Left ventricle myocardium inferior (tissue), 1 donor: Measurements from ENCODE around the gene NR2F1-AS1. TPM values are rescaled to one million over a fixed set of nuclear protein-coding genes. Genes with fewer than 3 reads are reported as not detected.

ENCODE experiments used
- DNase-seq: peaks from one replicate; pipeline ENCODE4 v3.0.0-alpha.2; 2020
- H3K27ac ChIP-seq: fragments of 200-600 bp; replicated peaks from 2 replicates; pipeline ENCODE4 v1.8.0; 2021
- H3K27me3 ChIP-seq: fragments of 200-600 bp; 2 replicates; pipeline ENCODE4 v1.8.0; 2021; ENCODE audit warnings: low read depth
- H3K36me3 ChIP-seq: fragments of 200-600 bp; 2 replicates; pipeline ENCODE4 v1.8.0; 2021
- H3K4me1 ChIP-seq: fragments of 200-600 bp; 2 replicates; pipeline ENCODE4 v1.8.0; 2021
- H3K4me3 ChIP-seq: fragments of 200-600 bp; 2 replicates; pipeline ENCODE4 v1.8.0; 2021; ENCODE audit warnings: mild to moderate bottlenecking, moderate library complexity
- H3K9me3 ChIP-seq: fragments of 200-600 bp; replicated peaks from 2 replicates; pipeline ENCODE4 v1.8.0; 2021
- intact Hi-C: fragments of 100-400 bp; cut with micrococcal nuclease; formaldehyde crosslinking; loops from one replicate; pipeline ENCODE4 v1.11.0; 2022
- total RNA-seq: library from RNA; stranded (reverse); fragmentation: NEBNext Ultra II Directional; extraction: Animal tissue kit (Norgen Biotek cat#: 25700); gene quantifications from one replicate; pipeline ENCODE4 v1.2.1, GENCODE V29; 2021
- TF ChIP-seq, protein P1 (sequence below): fragments of 200-600 bp; IDR thresholded peaks from 2 replicates; pipeline ENCODE4 v1.8.0; 2021; ENCODE audit warnings: antibody characterized with exemption, mild to moderate bottlenecking, borderline replicate concordance
- donor health status: DM: no; HTN: yes; CAD: no; lungs with severe emphysema.

The NR2F1-AS1 gene
- total RNA-seq, 1 donor from 2014 or later, result 0.60 TPM

DNA sequence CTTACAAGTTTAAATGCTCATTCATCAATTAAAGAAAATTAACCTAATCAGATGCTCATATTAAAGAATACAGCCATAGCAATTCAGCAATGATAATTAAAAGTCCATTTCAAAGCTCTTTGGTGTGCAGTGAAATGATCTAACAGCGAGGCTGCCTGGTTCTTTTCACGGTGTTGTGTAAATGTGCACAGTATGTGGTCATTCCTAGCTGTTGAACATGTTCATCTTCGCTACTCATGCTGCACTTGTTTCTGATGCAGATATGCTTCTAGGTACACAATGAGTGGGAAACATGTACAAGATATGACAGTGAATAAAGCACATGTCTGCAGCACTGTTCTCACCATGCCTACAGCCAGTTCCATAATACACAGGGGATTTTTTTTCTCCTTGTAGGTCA lies 163.5 kb downstream of the NR2F1-AS1 start:
- intact Hi-C loops, result no loop called here
- Histone ChIP-seq H3K4me1 (no peaks in the 10 kb centered on the region), H3K9me3 (no peaks in the 10 kb centered on the region), H3K27ac (no peak overlapping the region), H3K27me3 (no peaks in the 10 kb centered on the region), H3K36me3 (no peaks in the 10 kb centered on the region), H3K4me3 (no peak overlapping the region)
- TF ChIP-seq, protein P1, sequence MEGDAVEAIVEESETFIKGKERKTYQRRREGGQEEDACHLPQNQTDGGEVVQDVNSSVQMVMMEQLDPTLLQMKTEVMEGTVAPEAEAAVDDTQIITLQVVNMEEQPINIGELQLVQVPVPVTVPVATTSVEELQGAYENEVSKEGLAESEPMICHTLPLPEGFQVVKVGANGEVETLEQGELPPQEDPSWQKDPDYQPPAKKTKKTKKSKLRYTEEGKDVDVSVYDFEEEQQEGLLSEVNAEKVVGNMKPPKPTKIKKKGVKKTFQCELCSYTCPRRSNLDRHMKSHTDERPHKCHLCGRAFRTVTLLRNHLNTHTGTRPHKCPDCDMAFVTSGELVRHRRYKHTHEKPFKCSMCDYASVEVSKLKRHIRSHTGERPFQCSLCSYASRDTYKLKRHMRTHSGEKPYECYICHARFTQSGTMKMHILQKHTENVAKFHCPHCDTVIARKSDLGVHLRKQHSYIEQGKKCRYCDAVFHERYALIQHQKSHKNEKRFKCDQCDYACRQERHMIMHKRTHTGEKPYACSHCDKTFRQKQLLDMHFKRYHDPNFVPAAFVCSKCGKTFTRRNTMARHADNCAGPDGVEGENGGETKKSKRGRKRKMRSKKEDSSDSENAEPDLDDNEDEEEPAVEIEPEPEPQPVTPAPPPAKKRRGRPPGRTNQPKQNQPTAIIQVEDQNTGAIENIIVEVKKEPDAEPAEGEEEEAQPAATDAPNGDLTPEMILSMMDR, result no peak
- DNase-seq, result no peak

DNA sequence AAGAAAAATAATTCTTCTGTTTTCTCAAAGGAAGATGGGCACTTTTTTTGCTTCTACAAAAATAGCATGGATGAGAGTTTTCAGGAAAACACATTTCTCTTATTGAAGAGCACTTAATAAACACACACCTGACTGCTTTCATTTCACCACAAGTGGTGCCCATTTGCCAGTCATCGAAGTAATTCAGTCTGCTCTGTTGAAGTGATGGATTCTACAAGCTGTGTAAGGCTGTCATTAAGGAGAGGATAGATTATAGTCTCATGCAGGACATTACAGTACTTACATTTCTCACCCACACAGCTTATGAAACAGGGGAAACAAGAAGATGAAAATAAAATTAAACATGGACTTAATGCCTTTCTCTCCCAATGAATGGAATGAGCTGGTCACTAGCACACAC lies 165.2 kb downstream of the NR2F1-AS1 start:
- DNase-seq, result no peak
- intact Hi-C loops, result no loop called here
- H3K36me3 ChIP-seq, result no peaks in the 10 kb centered on the region
- H3K4me3 ChIP-seq, result no peak overlapping the region
- no peak overlapping the region for H3K27ac ChIP-seq
- no peaks in the 10 kb centered on the region for H3K9me3 ChIP-seq
- H3K27me3 ChIP-seq, result no peaks in the 10 kb centered on the region
- H3K4me1 ChIP-seq, result no peaks in the 10 kb centered on the region
- TF ChIP-seq, protein P1, result no peak

DNA sequence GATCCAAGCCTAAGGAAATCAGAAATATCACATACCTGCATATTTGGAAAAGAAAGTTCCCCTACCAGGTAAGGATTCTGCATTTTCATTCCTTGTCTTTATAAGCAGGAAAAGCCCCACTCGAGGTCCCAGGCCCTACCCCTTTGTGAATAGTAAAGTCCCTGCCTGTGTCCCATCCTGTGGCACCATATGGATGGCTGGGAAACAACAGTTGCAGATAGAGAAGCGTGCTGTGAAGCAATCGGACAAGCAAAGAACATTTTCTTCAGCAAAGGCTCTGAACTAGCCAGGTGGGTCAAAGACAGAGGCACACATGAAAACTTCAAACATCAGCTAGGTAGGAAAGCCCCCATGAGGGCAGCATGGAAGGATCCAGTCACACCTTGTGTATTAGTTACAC lies 169.3 kb downstream of the NR2F1-AS1 start:
- TF ChIP-seq, protein P1, result no peak
- intact Hi-C loops, result no loop called here
- DNase-seq, result no peak
- no peaks in the 10 kb centered on the region for H3K9me3 ChIP-seq
- no peak overlapping the region for H3K4me3 ChIP-seq
- H3K36me3 ChIP-seq, result no peaks in the 10 kb centered on the region
- no peaks in the 10 kb centered on the region for H3K4me1 ChIP-seq
- no peaks in the 10 kb centered on the region for H3K27me3 ChIP-seq
- H3K27ac ChIP-seq, result no peak overlapping the region

DNA sequence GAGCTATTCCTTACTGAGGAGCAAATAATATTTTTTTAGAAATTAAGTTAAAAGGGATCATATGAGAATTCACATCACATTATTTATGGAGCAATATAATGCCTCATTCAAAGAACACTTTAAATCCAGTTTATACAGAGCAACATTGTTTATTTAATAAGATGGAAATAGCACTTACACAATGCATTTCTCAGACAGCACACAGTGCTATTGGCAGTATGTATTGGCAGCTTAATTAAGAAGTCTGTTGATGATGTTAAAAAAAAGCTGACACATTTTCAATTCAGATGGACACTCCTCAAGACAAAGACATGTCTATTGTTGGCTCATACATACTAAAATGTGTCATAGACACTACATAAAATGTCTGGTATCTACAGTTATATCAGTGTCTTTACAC lies 171.3 kb downstream of the NR2F1-AS1 start:
- Histone ChIP-seq H3K27ac (no peak overlapping the region), H3K9me3 (no peaks in the 10 kb centered on the region), H3K27me3 (no peaks in the 10 kb centered on the region), H3K36me3 (no peaks in the 10 kb centered on the region), H3K4me1 (no peaks in the 10 kb centered on the region), H3K4me3 (no peak overlapping the region)
- no peak for DNase-seq
- intact Hi-C loops, result no loop called here
- TF ChIP-seq, protein P1, result no peak

DNA sequence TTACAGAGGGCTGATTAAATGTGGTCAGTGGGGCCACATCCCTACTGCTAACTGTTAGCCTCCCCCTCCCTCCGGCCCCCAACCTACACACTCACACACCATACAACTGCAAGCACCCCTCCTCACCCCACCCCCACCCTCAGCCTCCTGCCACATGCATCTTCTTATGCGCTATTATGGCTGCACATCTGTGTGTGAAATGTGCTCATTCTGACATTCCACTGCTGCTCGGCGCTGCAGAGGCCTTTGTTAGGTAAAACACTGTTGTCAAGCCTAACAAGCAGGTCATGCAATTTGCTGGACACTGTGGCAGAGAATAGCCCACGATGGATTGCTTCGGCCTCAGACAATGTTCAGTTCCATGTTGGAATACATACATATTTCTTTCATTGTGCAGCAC lies 173.6 kb downstream of the NR2F1-AS1 start:
- DNase-seq, result no peak
- Histone ChIP-seq H3K36me3 (no peaks in the 10 kb centered on the region), H3K4me1 (no peaks in the 10 kb centered on the region), H3K27ac (no peak overlapping the region), H3K27me3 (no peaks in the 10 kb centered on the region), H3K9me3 (no peaks in the 10 kb centered on the region), H3K4me3 (no peak overlapping the region)
- intact Hi-C loops, result no loop called here
- TF ChIP-seq, protein P1, result no peak

DNA sequence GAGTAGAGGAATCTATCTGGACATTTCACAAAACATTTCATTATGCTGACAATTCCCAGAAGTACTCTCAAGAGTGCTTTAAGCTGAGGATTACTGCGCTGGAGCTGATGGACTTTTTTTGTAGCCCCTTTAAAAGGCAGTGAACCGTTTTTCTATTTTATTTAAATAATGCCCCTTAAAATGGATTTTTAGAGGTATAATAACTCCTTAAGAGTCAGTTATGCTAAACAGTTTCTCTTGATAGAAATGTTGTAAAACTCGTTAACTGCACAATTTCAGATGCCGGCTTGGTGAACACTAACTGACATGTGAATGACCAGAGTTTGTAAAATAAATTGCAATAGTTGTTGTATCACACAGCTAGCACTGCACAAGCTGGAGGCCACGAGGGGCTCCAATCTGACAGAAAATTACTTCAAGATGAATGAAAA lies 174.0 kb downstream of the NR2F1-AS1 start:
- Histone ChIP-seq H3K4me3 (no peak overlapping the region), H3K27me3 (peaks cover 2% of the 10 kb centered on the region), H3K36me3 (no peaks in the 10 kb centered on the region), H3K27ac (no peak overlapping the region), H3K4me1 (no peaks in the 10 kb centered on the region), H3K9me3 (no peaks in the 10 kb centered on the region)
- TF ChIP-seq, protein P1, result no peak
- intact Hi-C loops, result no loop called here
- no peak for DNase-seq
